HG02763 (cell line): ENCODE measurements around the gene ST6GALNAC3.
A peak's percentile ranks its signal among the peaks of the same experiment; 100 is the strongest.

Experiments used
- ATAC-seq: cut with Tn5 transposase; IDR thresholded peaks from one replicate; pipeline ENCODE4 v1.9.1; 2021; ENCODE audit warnings: mild to moderate bottlenecking, moderate library complexity; ENCODE audit not compliant: unreplicated experiment

The ST6GALNAC3 gene

GRCh38 chr1:76408303-76408702, 333.8 kb downstream of the ST6GALNAC3 start:
- ATAC-seq = no peak

GRCh38 chr1:76410499-76410898, 336.0 kb downstream of the ST6GALNAC3 start:
- no peak for ATAC-seq

- ATAC-seq = no peak
Measured at GRCh38 chr1:76418531-76418930, 344.0 kb downstream of the ST6GALNAC3 start.

- no peak for ATAC-seq
Measured at GRCh38 chr1:76419603-76420002, 345.1 kb downstream of the ST6GALNAC3 start.

- peak; percentile 78 for ATAC-seq
Measured at GRCh38 chr1:76425201-76426145, 350.9 kb downstream of the ST6GALNAC3 start.

GRCh38 chr1:76426606-76427005, 352.1 kb downstream of the ST6GALNAC3 start:
- ATAC-seq = no peak

- no peak for ATAC-seq
Measured at GRCh38 chr1:76428028-76428427, 353.5 kb downstream of the ST6GALNAC3 start.

GRCh38 chr1:76430531-76430930, 356.0 kb downstream of the ST6GALNAC3 start:
- no peak for ATAC-seq

- ATAC-seq = no peak
Measured at GRCh38 chr1:76433526-76433925, 359.0 kb downstream of the ST6GALNAC3 start.

- ATAC-seq = no peak
Measured at GRCh38 chr1:76443217-76443616, 368.7 kb downstream of the ST6GALNAC3 start.

GRCh38 chr1:76444773-76445172, 370.2 kb downstream of the ST6GALNAC3 start:
- no peak for ATAC-seq

GRCh38 chr1:76450229-76450628, 375.7 kb downstream of the ST6GALNAC3 start:
- no peak for ATAC-seq

- ATAC-seq = no peak
Measured at GRCh38 chr1:76463278-76463677, 388.7 kb downstream of the ST6GALNAC3 start.

- no peak for ATAC-seq
Measured at GRCh38 chr1:76463849-76464248, 389.3 kb downstream of the ST6GALNAC3 start.

- no peak for ATAC-seq
Measured at GRCh38 chr1:76465030-76465429, 390.5 kb downstream of the ST6GALNAC3 start.

- ATAC-seq = no peak
Measured at GRCh38 chr1:76470166-76470565, 395.6 kb downstream of the ST6GALNAC3 start.

- no peak for ATAC-seq
Measured at GRCh38 chr1:76471536-76471935, 397.0 kb downstream of the ST6GALNAC3 start.

- ATAC-seq = no peak
Measured at GRCh38 chr1:76473591-76473990, 399.0 kb downstream of the ST6GALNAC3 start.

GRCh38 chr1:76474922-76475321, 400.4 kb downstream of the ST6GALNAC3 start:
- no peak for ATAC-seq

- ATAC-seq = no peak
Measured at GRCh38 chr1:76477156-76477555, 402.6 kb downstream of the ST6GALNAC3 start.

GRCh38 chr1:76480827-76481226, 406.3 kb downstream of the ST6GALNAC3 start:
- ATAC-seq = no peak

GRCh38 chr1:76481672-76482071, 407.1 kb downstream of the ST6GALNAC3 start:
- no peak for ATAC-seq

GRCh38 chr1:76482272-76482671, 407.7 kb downstream of the ST6GALNAC3 start:
- ATAC-seq = no peak
